GM12878 (cell line): Measurements from ENCODE around the gene ANKFY1.

ENCODE experiments used
- CREB1 ChIP-seq: IDR thresholded peaks from 2 replicates; pipeline ENCODE4 v1.6.1; 2012; ENCODE audit warnings: low read depth, mild to moderate bottlenecking, inconsistent platforms
- EZH2 ChIP-seq: IDR thresholded peaks from 2 replicates; pipeline ENCODE4 v1.6.1; 2012; ENCODE audit warnings: low read depth, mild to moderate bottlenecking, control low read depth, inconsistent platforms, low read length, borderline replicate concordance; ENCODE audit not compliant: control insufficient read depth
- KAT2A ChIP-seq: conservative IDR thresholded peaks from 2 replicates; pipeline ENCODE4 v1.6.1; 2011; ENCODE audit warnings: low read depth, low read length; ENCODE audit not compliant: control insufficient read depth
- POLR2AphosphoS5 ChIP-seq: IDR thresholded peaks from 2 replicates; pipeline ENCODE4 v1.6.1; 2011; ENCODE audit warnings: mild to moderate bottlenecking, low read length, inconsistent platforms
- SMARCA5 ChIP-seq: fragments of 450-650 bp; IDR thresholded peaks from 2 replicates; pipeline ENCODE4 v1.6.1; 2017; ENCODE audit warnings: mild to moderate bottlenecking
- TAF1 ChIP-seq: IDR thresholded peaks from 2 replicates; pipeline ENCODE4 v1.6.1; 2011; ENCODE audit warnings: mild to moderate bottlenecking, low read depth, low read length, borderline replicate concordance
- TF ChIP-seq, protein P1 (sequence below): IDR thresholded peaks from 2 replicates; pipeline ENCODE4 v1.6.1; 2011; ENCODE audit warnings: mild to moderate bottlenecking, low read depth, low read length, moderate library complexity; ENCODE audit not compliant: insufficient replicate concordance
- TF ChIP-seq, protein P2 (sequence below): IDR thresholded peaks from 2 replicates; pipeline ENCODE4 v1.6.1; 2012; ENCODE audit warnings: low read depth, low read length, improper control_type of control experiment
- TF ChIP-seq, protein P3 (sequence below), 3 experiments: IDR thresholded peaks in 2 of 3; conservative IDR thresholded peaks in 1 of 3; 2 replicates each; pipeline ENCODE4 v1.5.1; 2011; ENCODE audit warnings: low read depth in 3 of 3, low read length in 3 of 3, mild to moderate bottlenecking in 3 of 3, control low read depth in 2 of 3, moderate library complexity in 2 of 3, inconsistent platforms in 1 of 3, mixed read lengths in 1 of 3; ENCODE audit not compliant: control insufficient read depth in 2 of 3, insufficient read depth in 1 of 3; ENCODE audit errors: extremely low read depth in 1 of 3

DNA sequence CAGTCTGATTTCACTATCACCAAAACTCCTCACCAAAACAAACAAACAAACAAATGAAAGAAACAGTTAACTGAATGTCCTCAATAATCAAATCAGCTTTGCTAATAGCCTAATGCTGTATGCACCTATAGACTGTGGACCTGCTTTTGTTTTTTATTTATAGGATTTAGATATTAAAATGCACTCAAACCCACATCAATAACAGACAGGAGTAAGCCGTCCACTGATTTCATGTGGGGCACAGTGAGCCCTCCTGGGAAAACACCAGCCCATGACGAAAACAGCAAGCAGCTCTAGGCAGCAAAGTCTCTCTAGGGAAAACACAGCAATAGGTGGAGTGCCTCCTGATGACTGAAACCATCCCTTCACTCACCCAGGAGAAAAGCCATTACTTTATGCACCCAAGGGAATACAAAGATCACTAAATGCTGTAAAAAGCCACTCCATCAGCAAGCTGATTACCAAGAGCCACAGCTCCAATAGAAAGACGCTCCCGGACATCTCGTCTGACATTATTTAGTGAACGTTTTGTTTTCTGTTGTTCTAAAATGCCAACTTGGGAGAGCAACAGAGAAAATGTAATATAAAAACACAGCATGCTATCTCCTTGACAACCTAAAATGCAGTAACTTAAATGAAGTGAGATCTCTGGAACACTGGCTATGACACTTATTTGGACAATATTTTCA lies 47.8 kb downstream of the ANKFY1 start:
- TF ChIP-seq, protein P1, sequence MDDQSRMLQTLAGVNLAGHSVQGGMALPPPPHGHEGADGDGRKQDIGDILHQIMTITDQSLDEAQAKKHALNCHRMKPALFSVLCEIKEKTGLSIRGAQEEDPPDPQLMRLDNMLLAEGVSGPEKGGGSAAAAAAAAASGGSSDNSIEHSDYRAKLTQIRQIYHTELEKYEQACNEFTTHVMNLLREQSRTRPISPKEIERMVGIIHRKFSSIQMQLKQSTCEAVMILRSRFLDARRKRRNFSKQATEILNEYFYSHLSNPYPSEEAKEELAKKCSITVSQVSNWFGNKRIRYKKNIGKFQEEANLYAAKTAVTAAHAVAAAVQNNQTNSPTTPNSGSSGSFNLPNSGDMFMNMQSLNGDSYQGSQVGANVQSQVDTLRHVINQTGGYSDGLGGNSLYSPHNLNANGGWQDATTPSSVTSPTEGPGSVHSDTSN: no peak
- TF ChIP-seq CREB1 (no peak), EZH2 (no peak), KAT2A (no peak), TAF1 (no peak), SMARCA5 (no peak), POLR2AphosphoS5 (no peak)
- TF ChIP-seq, protein P2, sequence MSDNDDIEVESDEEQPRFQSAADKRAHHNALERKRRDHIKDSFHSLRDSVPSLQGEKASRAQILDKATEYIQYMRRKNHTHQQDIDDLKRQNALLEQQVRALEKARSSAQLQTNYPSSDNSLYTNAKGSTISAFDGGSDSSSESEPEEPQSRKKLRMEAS: no peak
- TF ChIP-seq, protein P3, sequence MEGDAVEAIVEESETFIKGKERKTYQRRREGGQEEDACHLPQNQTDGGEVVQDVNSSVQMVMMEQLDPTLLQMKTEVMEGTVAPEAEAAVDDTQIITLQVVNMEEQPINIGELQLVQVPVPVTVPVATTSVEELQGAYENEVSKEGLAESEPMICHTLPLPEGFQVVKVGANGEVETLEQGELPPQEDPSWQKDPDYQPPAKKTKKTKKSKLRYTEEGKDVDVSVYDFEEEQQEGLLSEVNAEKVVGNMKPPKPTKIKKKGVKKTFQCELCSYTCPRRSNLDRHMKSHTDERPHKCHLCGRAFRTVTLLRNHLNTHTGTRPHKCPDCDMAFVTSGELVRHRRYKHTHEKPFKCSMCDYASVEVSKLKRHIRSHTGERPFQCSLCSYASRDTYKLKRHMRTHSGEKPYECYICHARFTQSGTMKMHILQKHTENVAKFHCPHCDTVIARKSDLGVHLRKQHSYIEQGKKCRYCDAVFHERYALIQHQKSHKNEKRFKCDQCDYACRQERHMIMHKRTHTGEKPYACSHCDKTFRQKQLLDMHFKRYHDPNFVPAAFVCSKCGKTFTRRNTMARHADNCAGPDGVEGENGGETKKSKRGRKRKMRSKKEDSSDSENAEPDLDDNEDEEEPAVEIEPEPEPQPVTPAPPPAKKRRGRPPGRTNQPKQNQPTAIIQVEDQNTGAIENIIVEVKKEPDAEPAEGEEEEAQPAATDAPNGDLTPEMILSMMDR (IDR thresholded peaks at IDR 0.05 in 2 of 3, conservative IDR thresholded peaks at IDR 0.05 in 1 of 3; ENCODE audit: control insufficient read depth in 2 of 3, extremely low read depth in 1 of 3, insufficient read depth in 1 of 3, low read depth in 3 of 3, low read length in 3 of 3): no peak
